ENCODE results near the gene FARSB. TPM values are rescaled to one million over a fixed set of nuclear protein-coding genes. Genes with fewer than 3 reads are reported as not detected.

Gene FARSB
- total RNA-seq, 1 experiment from 2014 or later, result 32.9 TPM

GRCh38 chr2:222576171-222577081, 79.5 kb downstream of the FARSB start:
- Histone ChIP-seq H3K4me1 (ENCODE audit: insufficient read depth, low read length) (peaks cover 34% of the 10 kb centered on the region), H4K20me1 (ENCODE audit: low read length) (no peaks in the 10 kb centered on the region), H3K79me2 (ENCODE audit: low read length) (peaks cover 7% of the 10 kb centered on the region; the same call in 1 of the 2 replicates), H3K9ac (ENCODE audit: low read length) (no peak overlapping the region), H3K27me3 (ENCODE audit: low read length) (no peaks in the 10 kb centered on the region), H3K9me2 (replicated peaks; ENCODE audit: low read length) (no peaks in the 10 kb centered on the region), H3K4me3 (ENCODE audit: low read length) (no peak overlapping the region), H3K4me2 (ENCODE audit: low read length) (no peak overlapping the region), H3F3A (ENCODE audit: low read length, unreplicated experiment) (no peaks in the 10 kb centered on the region), H3K36me3 (ENCODE audit: low read depth, low read length) (peaks cover 28% of the 10 kb centered on the region), H3K27ac (ENCODE audit: low read length) (no peak overlapping the region), H3K9me3 (ENCODE audit: low read length) (no peaks in the 10 kb centered on the region), H2AFZ (ENCODE audit: low read length) (no peak overlapping the region)
- CTCF ChIA-PET, result interaction anchor here (0.7 kb wide), 1 partner anchor 16 kb away, joined by 3 read pairs; no protein-coding TSS in a partner anchor
- TF ChIP-seq EZH2 (IDR thresholded peaks at IDR 0.05; ENCODE audit: low read length, unreplicated experiment) (no peak), EZH2phosphoT487 (IDR thresholded peaks at IDR 0.05; ENCODE audit: borderline replicate concordance, low read length) (no peak), CTCF (conservative IDR thresholded peaks at IDR 0.05; ENCODE audit: low read depth, low read length) (no peak)
- POLR2A ChIA-PET (ENCODE audit: unreplicated experiment), result no interaction called here
- no TSS peak for BruUV-seq (replicated peaks)
- ATAC-seq, result peak; percentile 27
- peak; percentile 23 for DNase-seq
- intact Hi-C loops (cut with micrococcal nuclease), result loop anchor here (10.0 kb wide), 1 partner anchor 522 kb away; no protein-coding TSS in a partner anchor

- no peaks in the 10 kb centered on the region for H3K27me3 ChIP-seq (ENCODE audit: low read length)
- intact Hi-C loops (cut with micrococcal nuclease), result loop anchor here (10.0 kb wide), 1 partner anchor 521 kb away; no protein-coding TSS in a partner anchor
- H3K4me3 ChIP-seq (ENCODE audit: low read length), result no peak overlapping the region
- H2AFZ ChIP-seq (ENCODE audit: low read length), result no peak overlapping the region
- no peak for TF ChIP-seq EZH2 (IDR thresholded peaks at IDR 0.05; ENCODE audit: low read length, unreplicated experiment)
- ATAC-seq, result no peak
- H3K79me2 ChIP-seq (ENCODE audit: low read length), result peaks cover 7% of the 10 kb centered on the region; the same call in 1 of the 2 replicates
- no peaks in the 10 kb centered on the region for H3K9me2 ChIP-seq (replicated peaks; ENCODE audit: low read length)
- no peak overlapping the region for H3K4me2 ChIP-seq (ENCODE audit: low read length)
- POLR2A ChIA-PET (ENCODE audit: unreplicated experiment), result no interaction called here
- no peaks in the 10 kb centered on the region for H4K20me1 ChIP-seq (ENCODE audit: low read length)
- CTCF ChIA-PET, result no interaction called here
- no peak overlapping the region for H3K9ac ChIP-seq (ENCODE audit: low read length)
- no peak for DNase-seq
- H3K4me1 ChIP-seq (ENCODE audit: insufficient read depth, low read length), result peaks cover 42% of the 10 kb centered on the region
- BruUV-seq (replicated peaks), result no TSS peak
- no peaks in the 10 kb centered on the region for H3F3A ChIP-seq (ENCODE audit: low read length, unreplicated experiment)
- no peak overlapping the region for H3K27ac ChIP-seq (ENCODE audit: low read length)
- H3K36me3 ChIP-seq (ENCODE audit: low read depth, low read length), result peaks cover 33% of the 10 kb centered on the region
- H3K9me3 ChIP-seq (ENCODE audit: low read length), result no peaks in the 10 kb centered on the region
Measured at GRCh38 chr2:222575618-222576017, 80.3 kb downstream of the FARSB start.

GRCh38 chr2:222572751-222573174, 83.1 kb downstream of the FARSB start:
- Histone ChIP-seq H3K27me3 (ENCODE audit: low read length) (no peaks in the 10 kb centered on the region), H3K36me3 (ENCODE audit: low read depth, low read length) (peaks cover 25% of the 10 kb centered on the region), H3K27ac (ENCODE audit: low read length) (peak overlapping the region; percentile 95), H2AFZ (ENCODE audit: low read length) (no peak overlapping the region), H3K4me2 (ENCODE audit: low read length) (peak overlapping the region; percentile 70), H3K4me1 (ENCODE audit: insufficient read depth, low read length) (peaks cover 63% of the 10 kb centered on the region), H3K9me2 (replicated peaks; ENCODE audit: low read length) (no peaks in the 10 kb centered on the region), H3K9ac (ENCODE audit: low read length) (peak overlapping the region; percentile 70), H3K4me3 (ENCODE audit: low read length) (peak overlapping the region; percentile 14; the same call in 1 of the 2 replicates), H3K9me3 (ENCODE audit: low read length) (no peaks in the 10 kb centered on the region), H3F3A (ENCODE audit: low read length, unreplicated experiment) (peaks cover 5% of the 10 kb centered on the region), H3K79me2 (ENCODE audit: low read length) (peaks cover 7% of the 10 kb centered on the region; the same call in 1 of the 2 replicates), H4K20me1 (ENCODE audit: low read length) (no peaks in the 10 kb centered on the region)
- DNase-seq, result peak; percentile 49
- BruUV-seq (replicated peaks), result no TSS peak
- TF ChIP-seq EZH2 (IDR thresholded peaks at IDR 0.05; ENCODE audit: low read length, unreplicated experiment) (no peak), EZH2phosphoT487 (IDR thresholded peaks at IDR 0.05; ENCODE audit: borderline replicate concordance, low read length) (no peak), CTCF (conservative IDR thresholded peaks at IDR 0.05; ENCODE audit: low read depth, low read length) (no peak)
- CTCF ChIA-PET, result interaction anchor here (0.7 kb wide), 2 partner anchors 254 to 255 kb away, joined by 3 to 4 read pairs; no protein-coding TSS in a partner anchor
- POLR2A ChIA-PET (ENCODE audit: unreplicated experiment), result no interaction called here
- ATAC-seq, result peak; percentile 56
- intact Hi-C loops (cut with micrococcal nuclease), result loop anchor here (10.0 kb wide), 1 partner anchor 518 kb away; no protein-coding TSS in a partner anchor
